H1 (cell line): ENCODE results near the gene SIMC1. TPM values are rescaled to one million over a fixed set of nuclear protein-coding genes. Genes with fewer than 3 reads are reported as not detected.
"Not testable (repeated sequence)": the region's sequence is repeated elsewhere in the genome, so short reads cannot be mapped to it uniquely, and the experiment has no call there.

Experiments used
- CTCF ChIA-PET: fragments of 300-600 bp; sonication (Branson Sonifier 250); formaldehyde crosslinking; loops from one replicate; lab custom pipeline; 2021; ENCODE audit not compliant: partially characterized antibody; lab: Charles Lee
- POLR2A ChIA-PET: fragments of 300-600 bp; sonication (Branson Sonifier 250); formaldehyde crosslinking; loops from one replicate; lab custom pipeline; 2021; ENCODE audit warnings: inconsistent platforms; ENCODE audit not compliant: partially characterized antibody; lab: Charles Lee
- DNase-seq, 2 experiments: peaks; one replicate each; pipeline versions ENCODE4 v3.0.0 to v3.0.0-alpha.2; 2010 to 2022; ENCODE audit warnings: low spot score in 2 of 2, low read depth in 1 of 2, mixed read lengths in 1 of 2
- FAIRE-seq: peaks from 2 replicates; lab custom pipeline; 2011; peaks lifted over from hg19 to GRCh38; lab: Jason Lieb, UNC
- H2AFZ ChIP-seq: 2 replicates; pipeline ENCODE4 v1.8.1; 2012; ENCODE audit warnings: low read length, inconsistent platforms
- H2AK5ac ChIP-seq: 2 replicates; pipeline ENCODE4 v1.6.1; 2013; ENCODE audit warnings: low read depth, low read length
- H2BK120ac ChIP-seq: replicated peaks from 2 replicates; pipeline ENCODE3; 2013; ENCODE audit warnings: low read depth, low read length, inconsistent platforms
- H2BK12ac ChIP-seq: 2 replicates; pipeline ENCODE4 v1.6.1; 2013; ENCODE audit warnings: low read depth, low read length
- H2BK15ac ChIP-seq: 2 replicates; pipeline ENCODE4 v1.6.1; 2013; ENCODE audit warnings: low read length
- H2BK20ac ChIP-seq: 2 replicates; pipeline ENCODE4 v1.6.1; 2013; ENCODE audit warnings: low read length
- H2BK5ac ChIP-seq: 2 replicates; pipeline ENCODE4 v1.6.1; 2013; ENCODE audit warnings: low read depth, low read length
- H3K14ac ChIP-seq: 2 replicates; pipeline ENCODE4 v1.6.1; 2013; ENCODE audit warnings: inconsistent platforms; ENCODE audit not compliant: insufficient read length
- H3K18ac ChIP-seq: 2 replicates; pipeline ENCODE4 v1.6.1; 2013; ENCODE audit warnings: low read length; ENCODE audit errors: extremely low read depth
- H3K23ac ChIP-seq: 2 replicates; pipeline ENCODE4 v1.6.1; 2013; ENCODE audit warnings: inconsistent platforms; ENCODE audit not compliant: insufficient read length
- H3K23me2 ChIP-seq: 2 replicates; pipeline ENCODE4 v1.6.1; 2013; ENCODE audit warnings: low read depth, low read length
- H3K27ac ChIP-seq: 2 replicates; pipeline ENCODE4 v1.6.1; 2011; ENCODE audit warnings: low read depth, low read length, inconsistent platforms
- H3K27me3 ChIP-seq, 4 experiments: replicated peaks in 1 of 4; 1 replicate in 1 of 4; 2 replicates in 3 of 4; pipeline versions ENCODE4 v1.6.1 to v1.8.1; 2011 to 2013; ENCODE audit warnings: low read length in 3 of 4, mild to moderate bottlenecking in 3 of 4, inconsistent platforms in 2 of 4, mixed read lengths in 2 of 4, moderate library complexity in 1 of 4; ENCODE audit not compliant: control insufficient read depth in 3 of 4, insufficient read depth in 3 of 4; ENCODE audit errors: extremely low read depth in 1 of 4
- H3K36me3 ChIP-seq, 4 experiments: 2 replicates each; pipeline versions ENCODE4 v1.6.1 to v1.8.1; 2011 to 2013; ENCODE audit warnings: mild to moderate bottlenecking in 4 of 4, low read length in 3 of 4, moderate library complexity in 2 of 4, control low read depth in 1 of 4, inconsistent platforms in 1 of 4; ENCODE audit not compliant: insufficient read depth in 4 of 4, control insufficient read depth in 2 of 4
- H3K4ac ChIP-seq: replicated peaks from 2 replicates; pipeline ENCODE3; 2013; ENCODE audit warnings: low read length, low read depth, mixed read lengths, inconsistent platforms; ENCODE audit not compliant: insufficient read length
- H3K4me1 ChIP-seq, 4 experiments: replicated peaks in 1 of 4; 1 replicate in 1 of 4; 2 replicates in 3 of 4; pipeline versions ENCODE4 v1.6.1 to v1.8.1; 2011 to 2013; ENCODE audit warnings: low read length in 3 of 4, inconsistent platforms in 2 of 4, mixed read lengths in 1 of 4; ENCODE audit not compliant: insufficient read depth in 4 of 4, control insufficient read depth in 3 of 4
- H3K4me2 ChIP-seq, 2 experiments: 2 replicates each; pipeline versions ENCODE4 v1.6.1 to v1.8.1; 2011 to 2013; ENCODE audit warnings: low read depth in 2 of 2, low read length in 2 of 2, control low read depth in 1 of 2, inconsistent platforms in 1 of 2, mild to moderate bottlenecking in 1 of 2; ENCODE audit not compliant: insufficient read depth in 1 of 2
- H3K4me3 ChIP-seq, 4 experiments: fragments of 200-600, 300-600 bp in 1 of 4; sonication (generic), shearing (Covaris generic), sonication (Bioruptor Twin) in 1 of 4; 2 replicates each; pipeline versions ENCODE4 v1.5.1 to v1.8.1; 2011 to 2016; ENCODE audit warnings: low read length in 4 of 4, low read depth in 3 of 4, control low read depth in 2 of 4, inconsistent platforms in 2 of 4, mild to moderate bottlenecking in 2 of 4, mixed read lengths in 1 of 4, moderate library complexity in 1 of 4; ENCODE audit not compliant: insufficient read depth in 2 of 4; ENCODE audit errors: extremely low read depth in 1 of 4
- H3K56ac ChIP-seq: replicated peaks from 2 replicates; pipeline ENCODE3; 2013; ENCODE audit warnings: low read depth, mild to moderate bottlenecking, mixed read lengths, low read length, inconsistent platforms; ENCODE audit not compliant: insufficient read length
- H3K79me1 ChIP-seq: 2 replicates; pipeline ENCODE4 v1.6.1; 2013; ENCODE audit warnings: low read depth, low read length, control low read depth
- H3K79me2 ChIP-seq, 2 experiments: 2 replicates each; pipeline versions ENCODE4 v1.6.1 to v1.8.1; 2012 to 2013; ENCODE audit warnings: low read length in 2 of 2, mild to moderate bottlenecking in 2 of 2, inconsistent platforms in 1 of 2; ENCODE audit not compliant: insufficient read depth in 2 of 2, control insufficient read depth in 1 of 2
- H3K9ac ChIP-seq, 4 experiments: replicated peaks in 1 of 4; 1 replicate in 1 of 4; 2 replicates in 3 of 4; pipeline versions ENCODE4 v1.6.1 to v1.8.1; 2011 to 2013; ENCODE audit warnings: low read depth in 3 of 4, low read length in 3 of 4, control low read depth in 2 of 4, mild to moderate bottlenecking in 2 of 4, moderate library complexity in 2 of 4, inconsistent platforms in 1 of 4; ENCODE audit errors: extremely low read depth in 1 of 4
- H3K9me3 ChIP-seq, 2 experiments: 2 replicates each; pipeline versions ENCODE4 v1.6.1 to v1.8.1; 2012 to 2013; ENCODE audit warnings: mild to moderate bottlenecking in 2 of 2, moderate library complexity in 2 of 2, control low read depth in 1 of 2, inconsistent platforms in 1 of 2, low read depth in 1 of 2, low read length in 1 of 2, mixed read lengths in 1 of 2; ENCODE audit not compliant: insufficient read depth in 2 of 2
- H4K20me1 ChIP-seq, 2 experiments: replicated peaks in 1 of 2; 2 replicates each; pipeline versions ENCODE3 to v1.8.1; 2011 to 2013; ENCODE audit warnings: inconsistent platforms in 2 of 2, low read length in 2 of 2, mild to moderate bottlenecking in 1 of 2; ENCODE audit not compliant: insufficient read depth in 2 of 2, control insufficient read depth in 1 of 2
- H4K5ac ChIP-seq: 2 replicates; pipeline ENCODE4 v1.6.1; 2013; ENCODE audit warnings: low read length, low read depth, mixed read lengths, inconsistent platforms; ENCODE audit not compliant: insufficient read length
- H4K8ac ChIP-seq: 2 replicates; pipeline ENCODE4 v1.8.0; 2013; ENCODE audit warnings: mild to moderate bottlenecking, moderate library complexity, low read length, inconsistent platforms; ENCODE audit not compliant: insufficient read depth; ENCODE audit errors: extremely low read depth
- H4K91ac ChIP-seq: replicated peaks from 2 replicates; pipeline ENCODE3; 2013; ENCODE audit warnings: low read length, mixed read lengths, inconsistent platforms; ENCODE audit not compliant: insufficient read length
- WGBS, 2 experiments: shearing (Covaris generic) in 1 of 2; methylation state at CpG; one replicate each; pipeline versions ENCODE4 v1.1.6 to v1.1.7; 2013 to 2015; ENCODE audit warnings: low lambda C conversion rate in 2 of 2, mixed read lengths in 2 of 2, inconsistent platforms in 1 of 2, low coverage in 1 of 2, missing lambda C conversion rate in 1 of 2; ENCODE audit not compliant: insufficient replicate concordance in 2 of 2, insufficient coverage in 1 of 2, insufficient read length in 1 of 2; ENCODE audit errors: extremely low coverage in 1 of 2, missing lambda C conversion rate in 1 of 2; 5-methylcytosine and 5-hydroxymethylcytosine counted together
- polyA plus RNA-seq, 7 experiments: library from polyadenylated mRNA; depleted of rRNA in 3 of 7; stranded (reverse) in 5 of 7; unstranded in 2 of 7; fragments of >200 nt in 5 of 7; fragments of 200-250 nt in 2 of 7; gene quantifications; 1 replicate in 5 of 7; 2 replicates in 1 of 7; 4 replicates in 1 of 7; pipeline versions ENCODE4 v1.2.1 to v1.2.3, GENCODE V29; 2011 to 2013; ENCODE audit warnings: missing spikeins in 2 of 7, mixed read lengths in 2 of 7
- total RNA-seq: library from RNA; stranded (reverse); fragmentation: NEBNext Ultra II Directional; extraction: Animal tissue kit (Norgen Biotek cat#: 25700); gene quantifications from 2 replicates; pipeline ENCODE4 v1.2.1, GENCODE V29; 2021

The SIMC1 gene
- total and polyA plus RNA-seq, 2 of the 8 experiments (the other 6 are each of a cell fraction or from before 2014, with no cell fraction given), result 12.3 to 21.2 TPM

GRCh38 chr5:176245489-176245888 is 7.3 kb downstream of the SIMC1 start:
- H4K8ac ChIP-seq, H3K27me3 ChIP-seq, FAIRE-seq, H3K14ac ChIP-seq, H3K9ac ChIP-seq, H4K5ac ChIP-seq, H3K9me3 ChIP-seq, H3K4me1 ChIP-seq, H3K27ac ChIP-seq, H2BK15ac ChIP-seq, H3K23me2 ChIP-seq, H3K56ac ChIP-seq, H4K91ac ChIP-seq, H4K20me1 ChIP-seq, H3K18ac ChIP-seq, H3K36me3 ChIP-seq, CTCF ChIA-PET, DNase-seq, H2BK120ac ChIP-seq, H2BK20ac ChIP-seq, H3K4me2 ChIP-seq, H3K4ac ChIP-seq, H3K79me2 ChIP-seq, H3K4me3 ChIP-seq, H3K23ac ChIP-seq, H3K79me1 ChIP-seq, H2AK5ac ChIP-seq, H2BK12ac ChIP-seq, H2AFZ ChIP-seq, H2BK5ac ChIP-seq, POLR2A ChIA-PET: not testable (repeated sequence)
- WGBS, 2 experiments, result 98% methylated on average over 5 of the region's 5 CpGs; no CpG with 5 or more reads in 1 of the 2 experiments

GRCh38 chr5:176250691-176251090 is 12.5 kb downstream of the SIMC1 start:
- H3K4me1 ChIP-seq, H4K5ac ChIP-seq, H2BK20ac ChIP-seq, H3K79me2 ChIP-seq, H3K9me3 ChIP-seq, FAIRE-seq, H2BK120ac ChIP-seq, H2BK5ac ChIP-seq, H3K18ac ChIP-seq, H3K4ac ChIP-seq, H3K79me1 ChIP-seq, H2AFZ ChIP-seq, H3K14ac ChIP-seq, CTCF ChIA-PET, H2BK15ac ChIP-seq, H4K8ac ChIP-seq, H3K23ac ChIP-seq, H2BK12ac ChIP-seq, H3K27ac ChIP-seq, H3K4me3 ChIP-seq, H3K36me3 ChIP-seq, H2AK5ac ChIP-seq, H3K27me3 ChIP-seq, H3K4me2 ChIP-seq, H4K20me1 ChIP-seq, DNase-seq, H4K91ac ChIP-seq, H3K9ac ChIP-seq, H3K23me2 ChIP-seq, H3K56ac ChIP-seq, POLR2A ChIA-PET: not testable (repeated sequence)
- WGBS, 2 experiments, result 85% methylated on average over 2 of the region's 2 CpGs; no CpG with 5 or more reads in 1 of the 2 experiments
